Activated B cell treated with CpG ODN at 0.5 μM for 24 hours (primary cell): ENCODE measurements around the gene MAPK7. TPM values are rescaled to one million over a fixed set of nuclear protein-coding genes. Genes with fewer than 3 reads are reported as not detected.

Source experiments
- ATAC-seq: fragments of 200-7000 bp; cut with Tn5 transposase; one replicate; pipeline ENCODE4 v1.10.0; 2021; ENCODE audit warnings: low read depth, mild to moderate bottlenecking, moderate library complexity
- CTCF ChIA-PET: fragments of 350-600 bp; sonication (Branson Sonifier 250); formaldehyde crosslinking; loops from one replicate; lab custom pipeline; 2021; ENCODE audit warnings: antibody characterized with exemption; lab: Charles Lee
- POLR2A ChIA-PET: fragments of 350-600 bp; sonication (Branson Sonifier 250); formaldehyde crosslinking; loops from one replicate; lab custom pipeline; 2021; ENCODE audit warnings: antibody characterized with exemption; lab: Charles Lee
- DNase-seq: peaks from one replicate; pipeline ENCODE4 v3.0.0; 2022
- H3K27ac Mint-ChIP-seq: one replicate; pipeline ENCODE4 v1.8.0; 2020; ENCODE audit warnings: mixed read lengths
- H3K27me3 Mint-ChIP-seq: one replicate; pipeline ENCODE4 v1.8.0; 2021; ENCODE audit warnings: mixed read lengths
- H3K36me3 Mint-ChIP-seq: one replicate; pipeline ENCODE4 v1.8.0; 2021; ENCODE audit warnings: low read depth, mixed read lengths
- H3K4me1 Mint-ChIP-seq: one replicate; pipeline ENCODE4 v1.8.0; 2021; ENCODE audit warnings: mixed read lengths
- H3K4me3 Mint-ChIP-seq: one replicate; pipeline ENCODE4 v1.8.0; 2020; ENCODE audit warnings: mild to moderate bottlenecking, mixed read lengths
- H3K9me3 Mint-ChIP-seq: one replicate; pipeline ENCODE4 v1.8.0; 2020; ENCODE audit warnings: mixed read lengths
- intact Hi-C: fragments of 100-400 bp; cut with micrococcal nuclease; formaldehyde crosslinking; loops from one replicate; pipeline ENCODE4 v1.15.1; 2024
- total RNA-seq: library from RNA; stranded (reverse); gene quantifications from 2 replicates; pipeline ENCODE4 v1.2.3, GENCODE V29; 2022
- TF ChIP-seq, protein P1 (sequence below): fragments of 200-600 bp; IDR thresholded peaks from one replicate; pipeline ENCODE4 v1.8.0; 2022; ENCODE audit warnings: antibody characterized with exemption, mild to moderate bottlenecking

Gene MAPK7
- total RNA-seq, 1 donor from 2014 or later = 24.0 TPM

DNA sequence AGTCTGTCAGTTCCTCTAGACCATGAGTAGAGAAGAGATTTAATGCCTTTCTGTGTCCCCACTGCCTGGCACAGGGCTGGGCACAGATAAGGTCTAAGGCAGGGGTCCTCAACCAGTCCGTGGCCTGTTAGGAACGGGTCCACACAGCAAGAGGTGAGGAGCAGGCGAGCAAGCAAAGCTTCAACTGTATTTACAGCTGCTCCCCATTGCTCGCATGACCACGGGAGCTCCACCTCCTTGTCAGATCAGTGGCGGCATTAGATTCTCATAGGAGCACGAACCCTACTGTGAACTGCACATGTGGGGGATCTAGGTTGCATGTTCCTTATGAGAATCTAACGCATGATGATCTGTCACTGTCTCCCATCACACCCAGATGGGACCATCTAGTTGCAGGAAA is 17.5 kb upstream of the MAPK7 start:
- POLR2A ChIA-PET = no interaction called here

DNA sequence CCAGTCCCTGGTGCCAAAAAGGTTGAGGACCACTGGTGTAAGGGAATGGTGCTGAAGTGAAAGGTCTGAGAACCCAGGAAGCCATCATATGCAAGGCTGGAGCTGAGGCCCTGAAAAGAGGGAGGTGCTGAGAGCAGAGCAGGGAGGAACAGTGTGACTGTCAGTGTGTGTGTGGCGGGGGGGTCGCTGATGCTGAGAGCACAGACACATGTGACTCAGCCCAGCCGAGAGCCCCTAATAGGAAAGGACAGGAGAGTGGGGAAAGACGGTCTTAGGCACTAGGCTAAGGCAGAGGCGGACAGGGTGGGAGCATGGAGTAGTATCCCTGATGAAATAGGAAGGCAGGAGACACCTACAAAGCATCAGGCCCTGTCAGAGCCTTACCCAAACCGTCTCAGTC is 17.0 kb upstream of the MAPK7 start:
- TF ChIP-seq, protein P1, sequence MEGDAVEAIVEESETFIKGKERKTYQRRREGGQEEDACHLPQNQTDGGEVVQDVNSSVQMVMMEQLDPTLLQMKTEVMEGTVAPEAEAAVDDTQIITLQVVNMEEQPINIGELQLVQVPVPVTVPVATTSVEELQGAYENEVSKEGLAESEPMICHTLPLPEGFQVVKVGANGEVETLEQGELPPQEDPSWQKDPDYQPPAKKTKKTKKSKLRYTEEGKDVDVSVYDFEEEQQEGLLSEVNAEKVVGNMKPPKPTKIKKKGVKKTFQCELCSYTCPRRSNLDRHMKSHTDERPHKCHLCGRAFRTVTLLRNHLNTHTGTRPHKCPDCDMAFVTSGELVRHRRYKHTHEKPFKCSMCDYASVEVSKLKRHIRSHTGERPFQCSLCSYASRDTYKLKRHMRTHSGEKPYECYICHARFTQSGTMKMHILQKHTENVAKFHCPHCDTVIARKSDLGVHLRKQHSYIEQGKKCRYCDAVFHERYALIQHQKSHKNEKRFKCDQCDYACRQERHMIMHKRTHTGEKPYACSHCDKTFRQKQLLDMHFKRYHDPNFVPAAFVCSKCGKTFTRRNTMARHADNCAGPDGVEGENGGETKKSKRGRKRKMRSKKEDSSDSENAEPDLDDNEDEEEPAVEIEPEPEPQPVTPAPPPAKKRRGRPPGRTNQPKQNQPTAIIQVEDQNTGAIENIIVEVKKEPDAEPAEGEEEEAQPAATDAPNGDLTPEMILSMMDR = no peak
- Mint-ChIP-seq H3K4me1 (peaks cover 5% of the 10 kb centered on the region), H3K27ac (no peak overlapping the region), H3K9me3 (no peaks in the 10 kb centered on the region), H3K4me3 (peak overlapping the region; percentile 47), H3K36me3 (no peaks in the 10 kb centered on the region), H3K27me3 (peaks cover 4% of the 10 kb centered on the region)
- intact Hi-C loops = no loop called here
- peak; percentile 11 for DNase-seq
- ATAC-seq = no peak
- ChIA-PET POLR2A (interaction anchor here (2.7 kb wide), 1 partner anchor 17 kb away, joined by 38 read pairs; the partner anchor contains the start of gene MAPK7), CTCF (interaction anchor here (2.9 kb wide), 1 partner anchor 85 kb away, joined by 76 read pairs; no protein-coding TSS in a partner anchor)

More for the DNA sequence above, 17.5 kb upstream of the MAPK7 start:
- Mint-ChIP-seq H3K9me3 (no peaks in the 10 kb centered on the region), H3K36me3 (no peaks in the 10 kb centered on the region), H3K4me1 (peaks cover 5% of the 10 kb centered on the region), H3K27me3 (peaks cover 4% of the 10 kb centered on the region), H3K27ac (no peak overlapping the region), H3K4me3 (no peak overlapping the region)
- DNase-seq = no peak
- CTCF ChIA-PET = no interaction called here
- no peak for ATAC-seq
- intact Hi-C loops = no loop called here
- TF ChIP-seq, protein P1 = no peak

DNA sequence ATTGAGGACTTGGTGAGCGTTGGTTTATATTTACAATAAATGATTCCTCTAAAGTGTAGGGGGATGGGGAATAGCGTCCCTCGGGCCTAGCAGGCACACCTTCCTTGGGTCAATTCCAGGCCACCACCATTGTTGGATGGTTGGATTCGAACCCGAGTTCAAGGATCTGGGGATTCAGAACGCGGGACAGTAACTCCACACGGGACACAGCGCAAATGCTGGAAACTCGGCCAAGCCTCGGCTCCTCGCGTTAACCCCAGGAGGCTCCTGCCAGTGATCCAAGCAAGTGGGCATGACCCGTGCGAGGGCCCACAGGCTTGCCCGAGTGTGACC is 16.4 kb upstream of the MAPK7 start:
- no peaks in the 10 kb centered on the region for H3K36me3 Mint-ChIP-seq
- DNase-seq = no peak
- ChIA-PET CTCF (interaction anchor here (0.9 to 3.3 kb wide), 6 partner anchors 9 to 383 kb away, joined by 3 to 76 read pairs (median 8); partner anchors contain the start of gene MAPK7), POLR2A (interaction anchor here (1.2 to 2.7 kb wide), 4 partner anchors 16 to 124 kb away, joined by 3 to 38 read pairs (median 6); partner anchors contain the start of gene MAPK7)
- peak overlapping the region; percentile 14 for H3K27ac Mint-ChIP-seq
- TF ChIP-seq, protein P1 = no peak
- peaks cover 5% of the 10 kb centered on the region for H3K4me1 Mint-ChIP-seq
- H3K27me3 Mint-ChIP-seq = peaks cover 4% of the 10 kb centered on the region
- intact Hi-C loops = loop anchor here (1.0 kb wide), 4 partner anchors 16 to 404 kb away; partner anchors contain the start of gene MAPK7
- ATAC-seq = no peak
- no peaks in the 10 kb centered on the region for H3K9me3 Mint-ChIP-seq
- peak overlapping the region; percentile 93 for H3K4me3 Mint-ChIP-seq

DNA sequence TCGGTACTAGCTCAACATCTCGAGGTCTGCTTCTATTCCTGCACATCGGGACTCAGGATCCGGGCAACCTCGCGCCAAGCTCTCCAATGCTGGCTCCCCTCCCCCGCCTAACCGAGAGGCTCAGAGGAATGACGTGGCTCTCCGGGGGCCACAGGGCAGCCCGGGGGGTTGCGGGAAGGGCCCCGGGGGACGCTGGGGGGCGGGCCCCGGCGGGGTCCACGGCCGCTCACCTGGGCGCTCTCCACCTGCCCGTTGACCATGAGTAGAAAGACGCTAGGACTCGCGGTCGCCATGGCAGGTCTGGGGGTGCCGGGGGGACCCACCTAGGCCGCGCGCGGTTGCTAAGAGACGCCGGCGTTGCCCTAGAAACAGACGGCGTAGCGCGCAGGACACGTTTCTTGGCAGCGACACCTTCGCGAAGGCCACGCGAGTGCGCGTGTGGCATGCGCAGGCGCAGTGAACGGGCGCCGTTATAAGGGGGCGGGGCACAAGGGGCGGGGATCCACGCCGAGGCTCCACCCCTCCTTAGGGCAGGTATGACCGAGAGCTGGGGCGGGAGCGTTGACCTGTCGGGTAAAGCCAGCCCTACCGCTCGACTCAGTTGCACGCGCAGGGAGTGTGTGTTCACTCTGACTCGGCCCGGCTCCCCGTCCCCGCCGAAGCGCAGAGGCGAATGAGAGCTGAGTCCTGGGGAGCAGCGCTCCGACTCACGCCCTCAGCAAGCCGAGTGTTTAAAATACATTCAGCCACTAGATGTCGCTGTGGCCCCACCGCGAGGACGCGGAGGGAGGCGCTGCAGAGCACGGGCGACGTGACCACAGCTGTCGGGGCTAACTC is 15.8 kb upstream of the MAPK7 start, which contains the start of gene B9D1:
B9D1 (minus strand) TSS at position 447 of the 837 bp plus-strand sequence; CDS start at position 293, 154 bp downstream.
- Mint-ChIP-seq H3K27ac (peak within 1 kb of the TSS; percentile 87), H3K27me3 (peaks cover 4% of the 10 kb centered on the region), H3K36me3 (no peaks in the 10 kb centered on the region), H3K9me3 (no peaks in the 10 kb centered on the region), H3K4me1 (peaks cover 7% of the 10 kb centered on the region), H3K4me3 (peak within 1 kb of the TSS; percentile 93)
- ChIA-PET POLR2A (interaction anchor here (1.0 to 2.7 kb wide), 6 partner anchors 15 to 400 kb away, joined by 3 to 38 read pairs (median 4); partner anchors contain the start of gene MAPK7), CTCF (interaction anchor here (0.6 to 4.5 kb wide), 28 partner anchors 8 to 419 kb away, joined by 3 to 76 read pairs (median 4); partner anchors contain the start of genes ALDH3A2 and MAPK7)
- TF ChIP-seq, protein P1 = peak; percentile 98
- DNase-seq = peak; percentile 85
- intact Hi-C loops = loop anchor here (1.0 kb wide), 5 partner anchors 16 to 404 kb away; partner anchors contain the start of gene MAPK7
- peak; percentile 92 for ATAC-seq
